Ramos (cell line): ENCODE data around the gene PTGR2.
"Not testable (repeated sequence)": the region's sequence is repeated elsewhere in the genome, so short reads cannot be mapped to it uniquely, and the experiment has no call there.

Source experiments
- in situ Hi-C: fragments of 300-500 bp; cut with MboI; formaldehyde crosslinking; loops from one replicate; pipeline ENCODE4 v1.14.3; 2022; ENCODE audit warnings: low sequenced_read_pairs; ENCODE audit not compliant: unreplicated experiment

PTGR2 gene

GRCh38 chr14:73829526-73830431, 21.9 kb upstream of the PTGR2 start:
- in situ Hi-C loops: loop anchor here (5.0 kb wide), 1 partner anchor 102 kb away; no protein-coding TSS in a partner anchor

DNA sequence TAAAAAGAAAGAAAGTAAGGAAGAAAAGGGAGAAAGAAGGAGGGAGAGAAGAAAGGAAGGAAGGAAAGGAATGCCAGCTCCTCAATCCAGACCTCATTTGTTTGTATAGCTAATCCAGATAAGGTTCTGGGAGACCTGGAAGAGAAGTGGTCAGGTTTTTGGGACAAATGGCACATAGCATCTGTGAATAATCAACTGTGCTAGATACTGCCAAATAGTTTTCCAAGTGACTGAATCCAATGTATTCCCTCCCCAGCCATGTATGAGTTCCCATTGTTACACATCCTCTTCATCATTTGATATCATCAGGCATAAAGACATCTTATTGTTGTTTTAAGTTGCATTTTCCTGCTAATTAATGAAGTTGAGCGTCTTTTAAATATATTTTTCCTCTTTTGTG, 18.6 kb upstream of the PTGR2 start:
- in situ Hi-C loops: no loop called here

- in situ Hi-C loops: no loop called here
Observed at GRCh38 chr14:73833530-73834260, 17.9 kb upstream of the PTGR2 start.

GRCh38 chr14:73834261-73834625, 17.4 kb upstream of the PTGR2 start:
- in situ Hi-C loops: no loop called here

GRCh38 chr14:73838293-73839034, 13.2 kb upstream of the PTGR2 start:
- in situ Hi-C loops: not testable (repeated sequence)

DNA sequence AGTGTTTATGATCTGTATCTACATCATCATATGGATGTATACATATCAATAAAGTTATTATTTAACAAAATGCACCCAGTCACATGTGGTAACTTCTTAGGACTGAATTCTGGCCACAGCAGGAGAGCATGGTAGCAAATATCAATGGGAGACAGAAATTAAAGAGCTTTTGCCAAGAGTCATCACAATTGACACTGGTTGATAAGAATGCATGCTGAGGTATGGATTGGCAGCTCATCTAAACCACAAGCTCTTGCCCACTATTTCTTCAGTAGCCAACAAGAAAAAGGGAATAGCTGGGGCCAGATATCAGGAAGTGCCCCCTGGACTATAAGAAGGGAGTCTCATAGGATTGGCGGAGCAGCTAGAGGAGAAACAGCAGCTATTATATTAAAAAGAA, 9.4 kb upstream of the PTGR2 start:
- in situ Hi-C loops: no loop called here

DNA sequence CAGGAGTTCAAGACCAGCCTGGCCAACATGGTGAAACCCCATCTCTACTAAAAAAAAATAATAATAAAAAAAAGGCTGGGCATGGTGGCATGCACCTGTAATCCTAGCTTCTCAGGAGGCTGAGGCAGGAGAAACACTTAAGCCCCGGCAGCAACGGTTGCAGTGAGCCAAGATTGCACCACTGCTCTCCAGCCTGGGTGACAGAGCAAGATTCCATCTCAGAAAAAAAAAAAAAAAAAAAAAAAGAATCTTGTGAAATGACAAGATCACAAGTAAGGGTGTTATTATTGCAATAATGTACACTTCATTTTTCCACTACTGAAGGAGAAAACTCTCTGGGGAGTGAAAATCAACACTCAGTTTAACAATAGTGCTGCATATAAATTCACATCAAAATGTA, 8.8 kb upstream of the PTGR2 start:
- in situ Hi-C loops: no loop called here

- in situ Hi-C loops: no loop called here
Observed at GRCh38 chr14:73843296-73843695, 8.3 kb upstream of the PTGR2 start.

- in situ Hi-C loops: no loop called here
Observed at GRCh38 chr14:73846947-73847346, 4.7 kb upstream of the PTGR2 start.

DNA sequence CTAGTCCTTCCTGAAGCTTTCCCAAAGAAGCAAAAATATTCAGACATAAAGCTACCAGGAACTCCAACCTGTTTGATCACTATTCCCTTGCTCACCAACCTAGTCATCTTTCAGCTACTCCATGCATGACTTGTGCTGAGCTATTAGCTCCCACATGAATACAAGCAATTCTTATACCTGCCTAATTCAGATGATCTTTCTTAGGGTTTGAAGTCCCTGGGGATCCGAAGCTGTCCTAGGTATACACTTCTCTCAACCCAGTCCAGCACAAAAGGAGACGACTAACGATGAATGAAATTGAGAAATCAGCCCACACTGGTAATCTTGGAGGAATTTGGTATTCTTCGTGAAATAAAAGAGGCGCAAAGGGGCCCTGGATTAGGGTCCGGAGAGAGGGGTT, 631 bp upstream of the PTGR2 start:
- in situ Hi-C loops: no loop called here

DNA sequence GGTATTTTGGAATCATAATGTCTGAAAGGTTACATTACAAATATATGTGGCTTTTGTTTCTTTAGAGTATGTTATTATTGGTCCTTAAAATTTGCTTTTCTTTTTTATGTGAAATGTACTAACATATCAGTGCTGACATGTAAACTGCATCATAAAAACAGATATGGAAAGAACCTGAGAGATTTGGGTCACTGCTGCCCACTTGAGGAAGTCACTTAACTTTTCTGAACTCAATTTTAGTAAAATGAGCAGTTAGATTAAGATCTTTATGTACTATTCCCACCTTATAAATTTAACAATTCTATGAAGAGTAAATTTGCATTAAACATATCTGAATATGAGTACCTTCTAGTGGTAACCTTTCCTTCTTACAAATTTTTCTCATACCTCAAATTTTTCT, 7.5 kb downstream of the PTGR2 start:
- in situ Hi-C loops: no loop called here

- in situ Hi-C loops: no loop called here
Observed at GRCh38 chr14:73861073-73861472, 9.4 kb downstream of the PTGR2 start.

- in situ Hi-C loops: no loop called here
Observed at GRCh38 chr14:73862480-73862879, 10.8 kb downstream of the PTGR2 start.

DNA sequence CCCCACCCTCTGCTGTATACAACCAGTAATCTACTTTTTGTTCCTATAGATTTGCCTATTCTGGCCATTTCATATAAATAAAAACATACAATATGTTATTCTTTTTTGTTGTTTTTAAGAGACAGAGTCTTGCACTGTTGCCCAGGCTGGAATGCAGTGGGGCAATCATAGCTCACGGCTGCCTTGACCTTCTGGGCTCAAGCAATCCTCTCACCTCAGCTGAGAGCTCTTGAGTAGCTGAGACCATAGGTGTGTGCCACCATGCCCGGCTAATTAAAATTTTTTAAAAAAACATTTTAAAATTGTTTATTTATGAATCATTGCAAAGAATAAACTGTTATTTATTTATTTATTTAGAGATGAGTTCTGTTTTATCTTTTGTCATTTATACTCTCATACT, 11.6 kb downstream of the PTGR2 start:
- in situ Hi-C loops: no loop called here

- in situ Hi-C loops: no loop called here
Observed at GRCh38 chr14:73865534-73866113, 14.0 kb downstream of the PTGR2 start.

DNA sequence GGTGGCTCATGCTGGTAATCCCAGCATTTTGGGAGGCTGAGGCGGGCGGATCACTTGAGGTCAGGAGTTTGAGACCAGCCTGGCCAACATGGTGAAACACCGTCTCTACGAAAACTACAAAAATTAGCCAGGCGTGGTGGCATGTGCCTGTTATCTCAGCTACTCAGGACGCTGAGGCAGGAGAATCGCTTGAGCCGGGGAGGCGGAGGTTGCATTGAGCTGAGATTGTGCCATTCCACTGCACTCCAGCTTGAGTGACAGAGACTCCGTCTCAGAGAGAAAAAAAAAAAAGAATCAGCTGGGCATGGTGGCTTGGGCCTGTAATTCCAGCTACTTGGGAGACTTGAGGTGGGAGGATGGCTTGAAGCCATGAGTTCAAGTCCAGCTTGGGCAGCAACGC, 18.1 kb downstream of the PTGR2 start:
- in situ Hi-C loops: not testable (repeated sequence)

DNA sequence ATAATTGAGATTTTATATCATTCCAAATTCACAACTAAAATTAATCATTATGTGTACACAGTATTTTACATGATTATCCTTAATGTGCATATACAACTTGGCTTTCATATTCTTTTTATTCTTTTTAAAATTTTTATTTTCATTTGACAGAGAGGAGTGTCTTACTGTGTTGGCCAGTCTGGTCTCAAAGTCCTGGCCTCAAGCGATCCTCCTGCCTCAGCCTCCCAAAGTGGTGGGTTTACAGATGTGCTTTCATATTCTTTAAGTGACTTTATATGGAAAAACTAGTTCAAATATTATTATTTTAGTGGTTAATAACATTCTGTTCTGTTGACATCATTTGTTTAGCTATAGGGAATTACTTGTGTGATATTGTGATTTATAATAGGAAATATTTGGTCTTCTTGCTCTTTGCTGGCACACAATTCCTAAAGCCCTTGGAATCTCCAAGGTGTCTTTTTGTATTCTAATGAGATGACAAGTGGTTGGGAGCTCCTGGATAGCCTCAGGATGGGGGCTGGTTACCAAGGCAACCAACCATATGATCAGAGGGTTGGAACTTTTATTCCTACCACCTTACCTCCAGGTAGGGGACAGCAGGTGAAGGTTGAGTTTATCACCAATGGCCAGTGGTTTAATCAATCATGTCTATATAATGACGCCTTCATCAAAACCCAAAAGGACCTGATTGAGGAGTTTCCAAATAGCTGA, 19.0 kb downstream of the PTGR2 start:
- in situ Hi-C loops: no loop called here

DNA sequence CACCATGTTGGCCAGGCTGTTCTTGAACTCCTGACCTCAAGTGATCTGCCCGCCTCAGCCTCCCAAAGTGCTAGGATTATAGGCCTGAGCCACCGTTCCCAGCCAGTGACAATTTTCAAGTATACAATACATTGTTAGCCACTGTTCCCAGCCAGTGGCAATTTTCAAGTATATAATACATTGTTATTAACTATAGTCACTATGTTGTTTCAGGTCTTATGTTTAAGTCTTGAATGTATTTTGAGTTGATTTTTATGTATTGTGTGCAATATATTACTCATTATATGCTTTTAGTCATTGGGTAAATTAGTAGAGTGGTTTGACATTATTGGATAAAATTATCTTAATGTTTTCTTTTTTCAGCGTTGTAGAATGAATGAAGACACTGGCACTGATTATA, 22.0 kb downstream of the PTGR2 start:
- in situ Hi-C loops: no loop called here

DNA sequence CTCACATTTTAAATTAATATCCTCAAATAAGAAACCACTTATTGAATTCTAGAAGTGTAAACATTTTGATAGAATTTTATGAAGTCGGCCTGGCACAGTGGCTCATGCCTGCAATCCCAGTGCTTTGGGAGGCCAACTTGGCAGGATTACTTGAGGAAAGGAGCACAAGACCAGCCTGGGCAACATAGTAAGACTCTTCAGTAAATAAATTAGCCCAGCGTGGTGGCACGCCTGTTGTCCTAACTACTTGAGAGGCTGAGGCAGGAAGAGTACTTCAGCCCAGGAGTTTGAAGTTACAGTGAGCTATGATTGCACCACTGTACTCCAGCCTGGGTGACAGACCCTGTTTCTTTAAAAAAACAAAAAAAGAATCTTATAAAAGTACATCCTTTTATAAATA, 26.2 kb downstream of the PTGR2 start:
- in situ Hi-C loops: no loop called here

DNA sequence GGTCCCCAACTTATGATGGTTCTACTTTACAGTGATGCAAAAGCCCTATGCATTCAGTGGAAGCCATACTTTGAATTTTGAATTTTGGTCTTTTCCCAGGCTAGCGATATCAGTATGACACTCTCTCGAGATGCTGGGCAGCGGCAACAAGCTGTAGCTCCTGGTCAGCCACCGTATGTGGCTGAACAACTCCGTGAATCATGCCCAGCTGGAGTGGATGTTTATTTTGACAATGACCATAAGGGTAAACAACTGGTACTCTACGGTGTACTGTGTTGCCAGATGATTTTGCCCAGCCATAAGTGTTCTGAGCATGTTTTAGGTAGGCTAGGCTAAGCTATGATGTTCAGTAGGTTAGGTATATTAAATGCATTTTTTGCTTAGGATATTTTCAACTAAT, 26.8 kb downstream of the PTGR2 start:
- in situ Hi-C loops: no loop called here
